GM12874 (cell line): ENCODE measurements around the gene CENPW.

ENCODE experiments used
- TF ChIP-seq, protein P1 (sequence below): IDR thresholded peaks from 2 replicates; pipeline ENCODE4 v1.5.1; 2011; ENCODE audit warnings: low read depth, mild to moderate bottlenecking, control low read depth, low read length, moderate library complexity; ENCODE audit not compliant: insufficient read depth

CENPW gene

GRCh38 chr6:126344181-126344580, 4.3 kb downstream of the CENPW start:
- TF ChIP-seq, protein P1, sequence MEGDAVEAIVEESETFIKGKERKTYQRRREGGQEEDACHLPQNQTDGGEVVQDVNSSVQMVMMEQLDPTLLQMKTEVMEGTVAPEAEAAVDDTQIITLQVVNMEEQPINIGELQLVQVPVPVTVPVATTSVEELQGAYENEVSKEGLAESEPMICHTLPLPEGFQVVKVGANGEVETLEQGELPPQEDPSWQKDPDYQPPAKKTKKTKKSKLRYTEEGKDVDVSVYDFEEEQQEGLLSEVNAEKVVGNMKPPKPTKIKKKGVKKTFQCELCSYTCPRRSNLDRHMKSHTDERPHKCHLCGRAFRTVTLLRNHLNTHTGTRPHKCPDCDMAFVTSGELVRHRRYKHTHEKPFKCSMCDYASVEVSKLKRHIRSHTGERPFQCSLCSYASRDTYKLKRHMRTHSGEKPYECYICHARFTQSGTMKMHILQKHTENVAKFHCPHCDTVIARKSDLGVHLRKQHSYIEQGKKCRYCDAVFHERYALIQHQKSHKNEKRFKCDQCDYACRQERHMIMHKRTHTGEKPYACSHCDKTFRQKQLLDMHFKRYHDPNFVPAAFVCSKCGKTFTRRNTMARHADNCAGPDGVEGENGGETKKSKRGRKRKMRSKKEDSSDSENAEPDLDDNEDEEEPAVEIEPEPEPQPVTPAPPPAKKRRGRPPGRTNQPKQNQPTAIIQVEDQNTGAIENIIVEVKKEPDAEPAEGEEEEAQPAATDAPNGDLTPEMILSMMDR: no peak

GRCh38 chr6:126351960-126352359, 12.0 kb downstream of the CENPW start:
- TF ChIP-seq, protein P1: no peak

DNA sequence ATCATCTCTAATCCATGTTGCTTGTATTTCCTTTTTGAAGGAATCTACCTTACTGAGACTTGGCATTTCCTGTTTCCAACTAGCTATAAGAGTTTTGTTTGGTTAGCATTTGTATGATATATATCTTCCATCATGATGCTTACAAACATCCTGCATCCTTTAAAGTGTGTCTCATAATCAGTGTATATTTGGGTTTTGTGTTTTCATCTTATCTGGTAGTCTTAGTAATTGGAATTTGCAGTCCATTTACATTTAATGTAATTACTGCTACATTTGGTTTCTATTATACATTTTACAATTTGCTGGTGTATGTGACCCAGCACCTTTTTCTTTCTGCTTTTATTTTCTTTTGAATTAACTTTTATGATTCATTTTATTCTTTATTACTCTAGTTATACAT, 12.6 kb downstream of the CENPW start:
- TF ChIP-seq, protein P1: no peak

- TF ChIP-seq, protein P1: no peak
Measured at GRCh38 chr6:126356526-126356925, 16.6 kb downstream of the CENPW start.

DNA sequence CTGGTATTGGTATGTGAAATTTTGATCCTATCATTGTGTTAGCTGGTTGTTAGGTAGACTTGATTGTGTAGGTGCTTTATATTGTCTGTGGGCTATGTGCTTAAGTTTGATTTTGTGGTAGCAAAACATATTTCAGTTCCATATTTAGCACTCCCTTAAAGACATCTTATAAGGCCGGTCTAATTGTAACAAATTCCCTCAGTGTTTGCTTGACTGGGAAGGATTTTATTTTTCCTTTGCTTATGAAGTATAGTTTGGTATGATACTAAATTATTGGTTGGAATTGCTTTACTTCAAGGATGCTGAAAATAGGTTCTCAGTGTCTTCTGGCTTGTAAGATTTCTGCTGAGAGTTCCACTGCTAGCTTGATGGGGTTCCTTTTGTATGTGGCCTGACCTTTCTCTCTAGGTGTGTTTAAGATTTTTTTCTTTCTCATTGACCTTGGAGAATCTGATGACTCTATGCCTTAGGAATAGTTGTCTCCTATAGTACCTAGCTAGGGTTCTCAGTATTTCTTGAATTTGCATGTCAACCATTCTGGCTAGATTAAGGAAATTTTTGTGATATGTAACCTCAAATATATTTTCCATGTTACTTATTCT, 20.1 kb downstream of the CENPW start:
- TF ChIP-seq, protein P1: no peak

DNA sequence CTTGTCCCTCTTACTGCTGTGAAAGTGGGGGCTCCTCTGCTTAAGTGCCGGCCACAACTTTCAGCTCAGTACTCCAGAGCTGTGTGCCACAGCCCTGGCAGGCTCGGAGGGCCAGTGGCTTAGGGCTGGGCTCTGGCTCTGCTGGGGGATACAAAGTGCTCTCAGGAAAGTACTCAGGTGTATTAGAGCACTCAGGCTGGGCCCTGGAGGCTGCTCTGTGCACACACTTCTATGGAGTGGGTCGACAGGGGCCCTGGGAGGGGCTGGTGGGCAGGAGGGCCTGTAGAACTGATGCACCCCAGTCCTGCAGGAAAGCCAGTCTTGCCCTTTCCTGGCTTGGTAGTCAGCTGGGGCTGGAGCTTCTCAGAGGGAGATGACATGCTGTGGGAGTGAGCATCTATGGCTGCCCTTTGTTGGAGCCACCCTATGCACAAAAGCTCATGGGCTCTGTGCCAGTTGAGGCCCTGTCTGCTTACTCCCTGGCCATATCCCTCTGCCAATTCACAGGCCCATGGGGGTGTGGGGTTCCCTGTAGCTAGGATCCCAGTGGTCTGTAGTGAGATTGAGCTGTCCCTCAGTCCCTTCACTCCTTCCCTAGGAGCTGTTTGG, 22.0 kb downstream of the CENPW start:
- TF ChIP-seq, protein P1: no peak

DNA sequence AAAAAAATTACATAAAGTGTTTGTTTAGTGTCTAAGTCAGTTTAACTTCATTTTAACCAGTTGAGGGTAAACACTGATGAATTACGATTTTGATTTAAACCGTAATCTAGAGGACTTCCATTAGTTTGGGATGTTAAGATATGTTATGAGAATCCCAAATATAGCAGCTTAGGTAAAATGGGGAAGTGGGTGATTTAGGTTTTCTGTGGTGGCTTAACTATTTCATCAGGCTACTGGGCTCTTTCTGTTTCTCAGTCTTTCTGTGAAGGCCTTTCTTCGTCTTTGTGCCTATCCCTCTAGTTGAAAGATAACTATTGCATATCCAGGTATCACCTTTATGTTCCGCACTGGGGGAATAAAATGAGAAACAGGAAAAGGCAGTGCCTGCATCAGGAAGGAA, 27.9 kb downstream of the CENPW start:
- TF ChIP-seq, protein P1: no peak
